Fibroblast of lung (primary cell): ENCODE data around the gene ST6GALNAC3. TPM values are rescaled to one million over a fixed set of nuclear protein-coding genes. Genes with fewer than 3 reads are reported as not detected.
"Not testable (repeated sequence)": the region's sequence is repeated elsewhere in the genome, so short reads cannot be mapped to it uniquely, and the experiment has no call there.

ENCODE experiments used
- DNase-seq, 2 donors: peaks; one replicate each; pipeline versions ENCODE4 v3.0.0 to v3.0.0-alpha.2; 2010; ENCODE audit warnings: low read depth in 2 of 2
- H2AFZ ChIP-seq: 2 replicates; pipeline ENCODE4 v1.5.1; 2012; ENCODE audit warnings: low read length, control low read depth, inconsistent platforms
- H3K27ac ChIP-seq: 2 replicates; pipeline ENCODE4 v1.5.1; 2011; ENCODE audit warnings: low read length, control low read depth; ENCODE audit not compliant: insufficient read depth
- H3K27me3 ChIP-seq: 2 replicates; pipeline ENCODE4 v1.5.1; 2011; ENCODE audit warnings: mild to moderate bottlenecking, low read length; ENCODE audit not compliant: control insufficient read depth, insufficient read depth
- H3K36me3 ChIP-seq: 2 replicates; pipeline ENCODE4 v1.5.1; 2011; ENCODE audit warnings: low read length; ENCODE audit not compliant: control insufficient read depth, insufficient read depth
- H3K4me1 ChIP-seq: 2 replicates; pipeline ENCODE4 v1.5.1; 2011; ENCODE audit warnings: low read length; ENCODE audit not compliant: control insufficient read depth, insufficient read depth; ENCODE audit errors: extremely low read depth
- H3K4me2 ChIP-seq: 2 replicates; pipeline ENCODE4 v1.5.1; 2011; ENCODE audit warnings: low read length, control low read depth; ENCODE audit not compliant: insufficient read depth; ENCODE audit errors: extremely low read depth
- H3K4me3 ChIP-seq, 4 experiments: fragments of 200-600 bp in 1 of 4; sonication (generic) in 1 of 4; replicated peaks in 1 of 4; 2 replicates each; pipeline ENCODE4 v1.5.1; 2011 to 2016; ENCODE audit warnings: low read length in 4 of 4, low read depth in 3 of 4, mild to moderate bottlenecking in 3 of 4, control low read depth in 2 of 4, inconsistent platforms in 1 of 4, mixed read lengths in 1 of 4; ENCODE audit not compliant: insufficient read depth in 1 of 4; ENCODE audit errors: control extremely low read depth in 1 of 4
- H3K79me2 ChIP-seq: 2 replicates; pipeline ENCODE4 v1.5.1; 2012; ENCODE audit warnings: mild to moderate bottlenecking, low read length, inconsistent platforms; ENCODE audit not compliant: control insufficient read depth, insufficient read depth
- H3K9ac ChIP-seq: 2 replicates; pipeline ENCODE4 v1.5.1; 2011; ENCODE audit warnings: mild to moderate bottlenecking, low read length, control low read depth; ENCODE audit not compliant: insufficient read depth
- H3K9me3 ChIP-seq: 2 replicates; pipeline ENCODE4 v1.5.1; 2012; ENCODE audit warnings: low read depth, low read length; ENCODE audit not compliant: control insufficient read depth, insufficient read depth
- H4K20me1 ChIP-seq: 2 replicates; pipeline ENCODE4 v1.5.1; 2011; ENCODE audit warnings: low read length; ENCODE audit not compliant: control insufficient read depth, insufficient read depth; ENCODE audit errors: extremely low read depth
- CTCF ChIP-seq, 2 donors: IDR thresholded peaks in 1 of 2; conservative IDR thresholded peaks in 1 of 2; 1 replicate in 1 of 2; 2 replicates in 1 of 2; pipeline ENCODE4 v1.5.1; 2011 to 2012; ENCODE audit warnings: low read length in 2 of 2, control low read depth in 1 of 2, inconsistent platforms in 1 of 2, low read depth in 1 of 2, mild to moderate bottlenecking in 1 of 2
- EZH2 ChIP-seq: IDR thresholded peaks from 2 replicates; pipeline ENCODE4 v1.5.1; 2012; ENCODE audit warnings: low read length, control low read depth, mild to moderate bottlenecking; ENCODE audit errors: missing control alignments
- polyA plus RNA-seq, 2 donors: library from polyadenylated mRNA; depleted of rRNA in 1 of 2; stranded (reverse) in 1 of 2; unstranded in 1 of 2; fragments of >200 nt; gene quantifications; 2 replicates each; pipeline ENCODE4 v1.2.1, GENCODE V29; 2011 to 2012; ENCODE audit warnings: missing spikeins in 1 of 2
- total RNA-seq: library from RNA; depleted of rRNA; stranded (reverse); fragments of >200 nt; gene quantifications from 2 replicates; pipeline ENCODE4 v1.2.1, GENCODE V29; 2014

Gene ST6GALNAC3
- total and polyA plus RNA-seq, 2 donors (not counting 1 experiment from before 2014, with no cell fraction given), result 0.34 to 0.66 TPM

- Histone ChIP-seq H4K20me1 (no peaks in the 10 kb centered on the region), H3K79me2 (no peaks in the 10 kb centered on the region), H3K27me3 (no peaks in the 10 kb centered on the region), H3K27ac (no peak overlapping the region), H2AFZ (no peak overlapping the region), H3K4me2 (no peak overlapping the region), H3K4me3 (no peak overlapping the region), H3K9me3 (no peaks in the 10 kb centered on the region), H3K9ac (no peak overlapping the region), H3K4me1 (no peaks in the 10 kb centered on the region), H3K36me3 (no peaks in the 10 kb centered on the region)
- no peak for TF ChIP-seq CTCF (conservative IDR thresholded peaks at IDR 0.05 in 1 of 2, IDR thresholded peaks at IDR 0.05 in 1 of 2; ENCODE audit: low read depth in 1 of 2, low read length in 2 of 2)
- no peak for TF ChIP-seq EZH2
- no peak for DNase-seq
Observed at GRCh38 chr1:76048219-76048618, 26.3 kb upstream of the ST6GALNAC3 start.

GRCh38 chr1:76048926-76049325, 25.6 kb upstream of the ST6GALNAC3 start:
- no peaks in the 10 kb centered on the region for H3K27me3 ChIP-seq
- H2AFZ ChIP-seq, result no peak overlapping the region
- TF ChIP-seq EZH2 (no peak), CTCF (conservative IDR thresholded peaks at IDR 0.05 in 1 of 2, IDR thresholded peaks at IDR 0.05 in 1 of 2; ENCODE audit: low read depth in 1 of 2, low read length in 2 of 2) (no peak)
- H3K9me3 ChIP-seq, result no peaks in the 10 kb centered on the region
- H4K20me1 ChIP-seq, result no peaks in the 10 kb centered on the region
- no peaks in the 10 kb centered on the region for H3K4me1 ChIP-seq
- H3K4me2 ChIP-seq, result no peak overlapping the region
- no peak overlapping the region for H3K4me3 ChIP-seq
- H3K36me3 ChIP-seq, result no peaks in the 10 kb centered on the region
- H3K9ac ChIP-seq, result no peak overlapping the region
- no peak for DNase-seq
- no peak overlapping the region for H3K27ac ChIP-seq
- H3K79me2 ChIP-seq, result no peaks in the 10 kb centered on the region

- no peaks in the 10 kb centered on the region for H3K79me2 ChIP-seq
- H3K27me3 ChIP-seq, result no peaks in the 10 kb centered on the region
- no peaks in the 10 kb centered on the region for H3K36me3 ChIP-seq
- H4K20me1 ChIP-seq, result no peaks in the 10 kb centered on the region
- no peak for DNase-seq
- H3K4me1 ChIP-seq, result no peaks in the 10 kb centered on the region
- no peak overlapping the region for H3K4me3 ChIP-seq
- H3K9me3 ChIP-seq, result no peaks in the 10 kb centered on the region
- no peak overlapping the region for H3K9ac ChIP-seq
- no peak overlapping the region for H3K4me2 ChIP-seq
- TF ChIP-seq EZH2 (no peak), CTCF (conservative IDR thresholded peaks at IDR 0.05 in 1 of 2, IDR thresholded peaks at IDR 0.05 in 1 of 2; ENCODE audit: low read depth in 1 of 2, low read length in 2 of 2) (no peak)
- H3K27ac ChIP-seq, result no peak overlapping the region
- H2AFZ ChIP-seq, result no peak overlapping the region
Observed at GRCh38 chr1:76049498-76049897, 25.0 kb upstream of the ST6GALNAC3 start.

- not testable (repeated sequence) for H2AFZ ChIP-seq, DNase-seq, H3K4me1 ChIP-seq, H3K4me2 ChIP-seq, H3K27ac ChIP-seq, H4K20me1 ChIP-seq, H3K27me3 ChIP-seq, H3K36me3 ChIP-seq, H3K4me3 ChIP-seq, H3K9me3 ChIP-seq, H3K9ac ChIP-seq, H3K79me2 ChIP-seq
Observed at GRCh38 chr1:76050073-76050472, 24.5 kb upstream of the ST6GALNAC3 start.
